HEK293 (cell line): ENCODE data around the gene ICAM4.

ENCODE experiments used
- CTCF ChIA-PET: fragments of 350-600 bp; formaldehyde crosslinking; extraction: SDS; loops from one replicate; lab custom pipeline; 2021; ENCODE audit warnings: antibody characterized with exemption; lab: Yijun Ruan, JAX
- POLR2A ChIA-PET: fragments of 300-600 bp; formaldehyde crosslinking; extraction: SDS; loops from one replicate; lab custom pipeline; 2020; ENCODE audit warnings: antibody characterized with exemption, inconsistent platforms; lab: Yijun Ruan, JAX
- H3K27ac ChIP-seq: fragments of 200-500 bp; sonication (Bioruptor generic); 2 replicates; pipeline ENCODE4 v1.5.1; 2014; ENCODE audit warnings: low read depth, low read length, control low read depth, inconsistent platforms; ENCODE audit errors: extremely low read depth
- H3K36me3 ChIP-seq, 2 experiments: fragments of 200-500 bp in 1 of 2; sonication (Bioruptor generic) in 1 of 2; 1 replicate in 1 of 2; 2 replicates in 1 of 2; pipeline ENCODE4 v1.5.1; 2014 to 2017; ENCODE audit warnings: inconsistent platforms in 2 of 2, low read length in 2 of 2; ENCODE audit not compliant: control insufficient read depth in 2 of 2, insufficient read depth in 1 of 2
- H3K4me1 ChIP-seq: fragments of 200-500 bp; sonication (Bioruptor generic); 2 replicates; pipeline ENCODE4 v1.5.1; 2014; ENCODE audit warnings: mild to moderate bottlenecking, low read length, inconsistent platforms; ENCODE audit not compliant: control insufficient read depth, insufficient read depth
- H3K4me3 ChIP-seq: 2 replicates; pipeline ENCODE4 v1.5.1; 2011; ENCODE audit warnings: low read depth, mild to moderate bottlenecking, control low read depth, low read length, moderate library complexity
- H3K9me3 ChIP-seq: fragments of 200-500 bp; sonication (Bioruptor generic); 2 replicates; pipeline ENCODE4 v1.5.1; 2014; ENCODE audit warnings: low read depth, low read length, inconsistent platforms; ENCODE audit not compliant: control insufficient read depth, insufficient read depth
- GLI2 ChIP-seq: fragments of 450-650 bp; formaldehyde crosslinking; IDR thresholded peaks from 2 replicates; pipeline ENCODE4; 2017; ENCODE audit warnings: missing biosample characterization, missing genetic modification characterization, low read depth, borderline replicate concordance
- HIC1 ChIP-seq: fragments of 450-650 bp; formaldehyde crosslinking; IDR thresholded peaks from 2 replicates; pipeline ENCODE4 v1.5.1; 2016; ENCODE audit warnings: missing biosample characterization, missing genetic modification characterization
- SP2 ChIP-seq: fragments of 450-650 bp; formaldehyde crosslinking; IDR thresholded peaks from 2 replicates; pipeline ENCODE4 v1.5.1; 2016; ENCODE audit warnings: missing biosample characterization, missing genetic modification characterization
- ZEB2 ChIP-seq: fragments of 450-650 bp; formaldehyde crosslinking; IDR thresholded peaks from 2 replicates; pipeline ENCODE4 v1.5.1; 2016; ENCODE audit warnings: missing biosample characterization, missing genetic modification characterization
- ZIC2 ChIP-seq: fragments of 450-650 bp; formaldehyde crosslinking; IDR thresholded peaks from 2 replicates; pipeline ENCODE4 v1.5.1; 2016; ENCODE audit warnings: missing biosample characterization, missing genetic modification characterization
- ZNF155 ChIP-seq: fragments of 450-650 bp; formaldehyde crosslinking; IDR thresholded peaks from 2 replicates; pipeline ENCODE4 v1.5.1; 2016; ENCODE audit warnings: missing biosample characterization, missing genetic modification characterization
- ZNF266 ChIP-seq: fragments of 450-650 bp; formaldehyde crosslinking; IDR thresholded peaks from 2 replicates; pipeline ENCODE4 v1.5.1; 2016; ENCODE audit warnings: missing biosample characterization, missing genetic modification characterization, low read depth
- ZNF324 ChIP-seq: fragments of 450-650 bp; formaldehyde crosslinking; IDR thresholded peaks from 2 replicates; pipeline ENCODE4 v1.5.1; 2016; ENCODE audit warnings: missing biosample characterization, missing genetic modification characterization
- ZNF513 ChIP-seq: fragments of 450-650 bp; IDR thresholded peaks from 2 replicates; pipeline ENCODE4 v1.5.1; 2018; ENCODE audit warnings: missing biosample characterization, missing genetic modification characterization
- ZNF518A ChIP-seq: fragments of 450-650 bp; formaldehyde crosslinking; conservative IDR thresholded peaks from 2 replicates; pipeline ENCODE4 v1.5.1; 2016; ENCODE audit warnings: low read depth, missing biosample characterization, missing genetic modification characterization
- ZNF600 ChIP-seq: fragments of 450-650 bp; formaldehyde crosslinking; IDR thresholded peaks from 2 replicates; pipeline ENCODE4 v1.5.1; 2016; ENCODE audit warnings: missing biosample characterization, missing genetic modification characterization
- ZNF692 ChIP-seq: fragments of 450-650 bp; formaldehyde crosslinking; IDR thresholded peaks from 2 replicates; pipeline ENCODE4 v1.5.1; 2016; ENCODE audit warnings: missing biosample characterization, missing genetic modification characterization
- TF ChIP-seq, protein P1 (sequence below): fragments of 450-650 bp; formaldehyde crosslinking; IDR thresholded peaks from 2 replicates; pipeline ENCODE4 v1.5.1; 2016; ENCODE audit warnings: missing biosample characterization, missing genetic modification characterization, low read depth
- TF ChIP-seq, protein P2 (sequence below): fragments of 450-650 bp; formaldehyde crosslinking; IDR thresholded peaks from 2 replicates; pipeline ENCODE4 v1.5.0; 2017; ENCODE audit warnings: missing biosample characterization, missing genetic modification characterization, borderline replicate concordance
- TF ChIP-seq, protein P3 (sequence below): fragments of 450-650 bp; formaldehyde crosslinking; IDR thresholded peaks from 2 replicates; pipeline ENCODE4 v1.5.1; 2016; ENCODE audit warnings: missing biosample characterization, missing genetic modification characterization

Gene ICAM4

DNA sequence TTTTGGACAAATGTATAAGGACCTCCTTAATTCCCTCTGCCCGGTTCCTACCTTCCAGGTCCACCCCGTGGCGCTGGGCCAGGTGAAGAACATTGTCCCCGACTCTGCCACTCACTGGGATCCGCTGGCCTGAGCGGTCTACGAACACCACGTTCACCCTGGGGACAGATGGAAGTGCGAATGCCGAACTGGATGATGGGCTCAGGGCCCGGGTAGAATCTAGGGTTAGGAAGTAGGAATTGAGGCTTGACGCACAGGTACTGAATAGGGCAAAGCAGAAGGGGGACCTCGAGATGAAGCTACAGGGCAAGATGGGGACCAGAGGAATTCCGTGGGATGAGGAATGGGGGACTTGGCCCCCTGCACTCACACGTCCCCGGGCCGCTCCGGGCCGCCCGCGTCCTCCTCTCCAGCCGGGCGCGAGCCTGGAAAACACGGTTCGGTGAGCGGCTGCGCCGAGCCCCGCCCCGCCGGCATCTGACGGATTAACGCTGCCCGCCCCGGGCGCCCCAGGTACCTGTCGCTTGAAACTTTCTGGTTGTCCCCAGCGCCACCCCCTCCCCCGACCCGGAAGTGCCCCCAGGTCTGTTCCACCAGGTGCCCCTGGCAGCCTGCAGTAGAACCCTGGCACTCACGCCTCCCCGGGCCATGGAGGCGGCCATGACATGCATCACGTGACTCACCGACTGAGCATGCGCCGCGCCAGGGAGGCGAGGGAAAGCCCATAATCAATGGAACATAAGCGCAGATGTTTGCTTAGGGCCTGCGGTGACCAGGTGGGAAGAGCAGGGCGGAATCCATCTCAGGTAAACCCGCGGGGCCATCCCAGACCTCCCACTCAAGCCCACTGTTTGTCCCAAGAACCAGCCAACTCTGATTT lies 28.8 kb downstream of the ICAM4 start, which contains the start of gene FDX2 (continued):
- no peak for TF ChIP-seq ZNF155 (tag by site-specific recombination)
- TF ChIP-seq ZIC2 = no peak
- no peak for TF ChIP-seq GLI2
- TF ChIP-seq ZNF600 (tag by site-specific recombination) = 0 out of 2 replicates have a peak, but pooled peaks have one; percentile 37
- TF ChIP-seq, protein P1, sequence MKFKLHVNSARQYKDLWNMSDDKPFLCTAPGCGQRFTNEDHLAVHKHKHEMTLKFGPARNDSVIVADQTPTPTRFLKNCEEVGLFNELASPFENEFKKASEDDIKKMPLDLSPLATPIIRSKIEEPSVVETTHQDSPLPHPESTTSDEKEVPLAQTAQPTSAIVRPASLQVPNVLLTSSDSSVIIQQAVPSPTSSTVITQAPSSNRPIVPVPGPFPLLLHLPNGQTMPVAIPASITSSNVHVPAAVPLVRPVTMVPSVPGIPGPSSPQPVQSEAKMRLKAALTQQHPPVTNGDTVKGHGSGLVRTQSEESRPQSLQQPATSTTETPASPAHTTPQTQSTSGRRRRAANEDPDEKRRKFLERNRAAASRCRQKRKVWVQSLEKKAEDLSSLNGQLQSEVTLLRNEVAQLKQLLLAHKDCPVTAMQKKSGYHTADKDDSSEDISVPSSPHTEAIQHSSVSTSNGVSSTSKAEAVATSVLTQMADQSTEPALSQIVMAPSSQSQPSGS (tag by site-specific recombination) = no peak
- TF ChIP-seq, all 188 proteins: peak for 48

DNA sequence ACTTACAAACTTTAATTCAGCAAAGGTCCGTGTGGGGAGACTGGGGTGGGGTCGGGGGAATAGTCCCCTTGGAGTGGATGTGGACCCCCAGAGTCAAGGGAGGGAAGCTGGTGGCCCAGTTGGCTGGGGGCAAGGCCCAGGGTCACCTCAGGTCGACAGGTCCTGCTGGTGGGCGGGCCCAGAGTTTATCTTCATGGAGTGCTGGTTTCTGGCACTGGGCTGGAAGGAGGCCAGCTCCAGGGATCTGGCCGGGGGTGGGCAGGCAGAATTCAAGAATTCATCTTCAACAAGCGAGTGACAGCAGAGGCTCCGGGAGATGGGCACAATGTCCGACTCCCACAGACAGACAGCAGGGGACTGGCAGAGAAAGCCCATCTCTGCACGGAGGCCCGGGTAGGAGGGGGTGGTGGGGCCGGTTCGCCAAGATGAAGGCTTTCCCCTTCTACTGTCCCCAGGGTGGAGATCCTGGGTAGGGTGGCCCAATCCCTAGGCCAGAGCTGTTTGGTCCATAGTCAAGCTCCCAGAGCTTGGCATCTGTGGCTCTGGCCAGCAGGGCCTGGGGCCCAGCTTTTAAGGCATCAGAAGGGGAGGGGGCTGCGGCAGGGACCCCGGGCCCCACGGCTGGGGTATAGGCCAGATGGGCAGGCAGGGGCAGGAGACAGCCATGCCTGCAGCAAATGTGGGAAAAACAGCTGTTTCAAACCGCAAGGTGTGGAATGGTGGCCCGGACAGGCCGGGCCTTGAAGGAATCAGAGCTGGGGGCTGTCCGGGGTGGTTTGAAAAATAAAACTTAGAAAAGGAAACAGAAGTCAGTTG lies 29.7 kb downstream of the ICAM4 start:
- H3K4me3 ChIP-seq = no peak overlapping the region; the same call in 1 of the 2 replicates
- POLR2A ChIA-PET = interaction anchor here (0.8 to 1.6 kb wide), 7 partner anchors 8 to 205 kb away, joined by 3 to 7 read pairs (median 3); partner anchors contain the start of genes ICAM1, ICAM4, P2RY11 and RAVER1
- peaks cover 3% of the 10 kb centered on the region for H3K4me1 ChIP-seq
- CTCF ChIA-PET = interaction anchor here (0.6 to 2.4 kb wide), 2 partner anchors 57 to 72 kb away, joined by 3 to 8 read pairs; no protein-coding TSS in a partner anchor
- peaks cover 13 to 63% of the 10 kb centered on the region in 2 experiments; a peak in 2 of 3 replicates for H3K36me3 ChIP-seq
- no peaks in the 10 kb centered on the region for H3K9me3 ChIP-seq
- peak overlapping the region; percentile 68; the same call in 1 of the 2 replicates for H3K27ac ChIP-seq
- TF ChIP-seq ZNF266 (tag by site-specific recombination) (no peak), ZNF324 (tag by site-specific recombination) (no peak), SP2 (tag by site-specific recombination) (no peak), ZNF692 (tag by site-specific recombination) (0 out of 2 replicates have a peak, but pooled peaks have one; percentile 21), HIC1 (peak; percentile 16; the same call in 1 of the 2 replicates), ZNF513 (tag by site-specific recombination) (no peak), ZEB2 (tag by site-specific recombination) (0 out of 2 replicates have a peak, but pooled peaks have one; percentile 8), ZNF518A (tag by site-specific recombination) (no peak)
- TF ChIP-seq, protein P2, sequence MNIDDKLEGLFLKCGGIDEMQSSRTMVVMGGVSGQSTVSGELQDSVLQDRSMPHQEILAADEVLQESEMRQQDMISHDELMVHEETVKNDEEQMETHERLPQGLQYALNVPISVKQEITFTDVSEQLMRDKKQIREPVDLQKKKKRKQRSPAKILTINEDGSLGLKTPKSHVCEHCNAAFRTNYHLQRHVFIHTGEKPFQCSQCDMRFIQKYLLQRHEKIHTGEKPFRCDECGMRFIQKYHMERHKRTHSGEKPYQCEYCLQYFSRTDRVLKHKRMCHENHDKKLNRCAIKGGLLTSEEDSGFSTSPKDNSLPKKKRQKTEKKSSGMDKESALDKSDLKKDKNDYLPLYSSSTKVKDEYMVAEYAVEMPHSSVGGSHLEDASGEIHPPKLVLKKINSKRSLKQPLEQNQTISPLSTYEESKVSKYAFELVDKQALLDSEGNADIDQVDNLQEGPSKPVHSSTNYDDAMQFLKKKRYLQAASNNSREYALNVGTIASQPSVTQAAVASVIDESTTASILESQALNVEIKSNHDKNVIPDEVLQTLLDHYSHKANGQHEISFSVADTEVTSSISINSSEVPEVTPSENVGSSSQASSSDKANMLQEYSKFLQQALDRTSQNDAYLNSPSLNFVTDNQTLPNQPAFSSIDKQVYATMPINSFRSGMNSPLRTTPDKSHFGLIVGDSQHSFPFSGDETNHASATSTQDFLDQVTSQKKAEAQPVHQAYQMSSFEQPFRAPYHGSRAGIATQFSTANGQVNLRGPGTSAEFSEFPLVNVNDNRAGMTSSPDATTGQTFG = no peak
- TF ChIP-seq, protein P3, sequence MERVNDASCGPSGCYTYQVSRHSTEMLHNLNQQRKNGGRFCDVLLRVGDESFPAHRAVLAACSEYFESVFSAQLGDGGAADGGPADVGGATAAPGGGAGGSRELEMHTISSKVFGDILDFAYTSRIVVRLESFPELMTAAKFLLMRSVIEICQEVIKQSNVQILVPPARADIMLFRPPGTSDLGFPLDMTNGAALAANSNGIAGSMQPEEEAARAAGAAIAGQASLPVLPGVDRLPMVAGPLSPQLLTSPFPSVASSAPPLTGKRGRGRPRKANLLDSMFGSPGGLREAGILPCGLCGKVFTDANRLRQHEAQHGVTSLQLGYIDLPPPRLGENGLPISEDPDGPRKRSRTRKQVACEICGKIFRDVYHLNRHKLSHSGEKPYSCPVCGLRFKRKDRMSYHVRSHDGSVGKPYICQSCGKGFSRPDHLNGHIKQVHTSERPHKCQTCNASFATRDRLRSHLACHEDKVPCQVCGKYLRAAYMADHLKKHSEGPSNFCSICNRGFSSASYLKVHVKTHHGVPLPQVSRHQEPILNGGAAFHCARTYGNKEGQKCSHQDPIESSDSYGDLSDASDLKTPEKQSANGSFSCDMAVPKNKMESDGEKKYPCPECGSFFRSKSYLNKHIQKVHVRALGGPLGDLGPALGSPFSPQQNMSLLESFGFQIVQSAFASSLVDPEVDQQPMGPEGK = 0 out of 2 replicates have a peak, but pooled peaks have one; percentile 42
